WERI-Rb-1 (cell line): Measurements from ENCODE around the gene EFR3B.

Experiments
- DNase-seq: peaks from one replicate; pipeline ENCODE4 v3.0.0-alpha.2; 2020
- H3K27ac ChIP-seq: fragments of 250-450 bp; sonication (Bioruptor Pico); 2 replicates; pipeline ENCODE4 v1.5.1; 2020; ENCODE audit warnings: mild to moderate bottlenecking, moderate library complexity
- H3K27me3 ChIP-seq: fragments of 250-450 bp; sonication (Bioruptor Pico); 2 replicates; pipeline ENCODE4 v1.5.1; 2021; ENCODE audit warnings: mild to moderate bottlenecking, low read depth, moderate library complexity; ENCODE audit not compliant: insufficient read depth, severe bottlenecking
- H3K36me3 ChIP-seq: fragments of 250-450 bp; sonication (Bioruptor Pico); 2 replicates; pipeline ENCODE4 v1.5.1; 2020; ENCODE audit warnings: mild to moderate bottlenecking, moderate library complexity
- H3K4me3 ChIP-seq: 2 replicates; pipeline ENCODE4 v1.5.1; 2011; ENCODE audit warnings: low read depth, mild to moderate bottlenecking, control low read depth, low read length
- H3K9me3 ChIP-seq: fragments of 250-450 bp; sonication (Bioruptor Pico); 2 replicates; pipeline ENCODE4 v1.5.1; 2021; ENCODE audit warnings: mild to moderate bottlenecking, moderate library complexity; ENCODE audit not compliant: severe bottlenecking
- CTCF ChIP-seq: IDR thresholded peaks from 2 replicates; pipeline ENCODE4 v1.5.1; 2011; ENCODE audit warnings: low read depth, mild to moderate bottlenecking, control low read depth, inconsistent platforms, low read length

EFR3B gene

GRCh38 chr2:25044011-25044410 is 2.1 kb downstream of the EFR3B start:
- no peak overlapping the region for H3K4me3 ChIP-seq
- TF ChIP-seq CTCF = no peak
- no peaks in the 10 kb centered on the region for H3K36me3 ChIP-seq
- no peak for DNase-seq
- no peaks in the 10 kb centered on the region for H3K27me3 ChIP-seq
- no peaks in the 10 kb centered on the region for H3K9me3 ChIP-seq
- no peak overlapping the region for H3K27ac ChIP-seq

- DNase-seq = no peak
- Histone ChIP-seq H3K4me3 (no peak overlapping the region), H3K36me3 (no peaks in the 10 kb centered on the region), H3K27ac (no peak overlapping the region), H3K9me3 (no peaks in the 10 kb centered on the region), H3K27me3 (no peaks in the 10 kb centered on the region)
- TF ChIP-seq CTCF = no peak
Measured at GRCh38 chr2:25044990-25045389, 3.1 kb downstream of the EFR3B start.

- no peaks in the 10 kb centered on the region for H3K9me3 ChIP-seq
- TF ChIP-seq CTCF = no peak
- no peak overlapping the region for H3K27ac ChIP-seq
- no peaks in the 10 kb centered on the region for H3K36me3 ChIP-seq
- H3K4me3 ChIP-seq = no peak overlapping the region
- no peaks in the 10 kb centered on the region for H3K27me3 ChIP-seq
- DNase-seq = no peak
Measured at GRCh38 chr2:25049422-25049821, 7.5 kb downstream of the EFR3B start.

- H3K36me3 ChIP-seq = no peaks in the 10 kb centered on the region
- no peak for DNase-seq
- no peaks in the 10 kb centered on the region for H3K9me3 ChIP-seq
- no peaks in the 10 kb centered on the region for H3K27me3 ChIP-seq
- no peak overlapping the region for H3K27ac ChIP-seq
- no peak overlapping the region for H3K4me3 ChIP-seq
- no peak for TF ChIP-seq CTCF
Measured at GRCh38 chr2:25050128-25050527, 8.3 kb downstream of the EFR3B start.

GRCh38 chr2:25053041-25053440 is 11.2 kb downstream of the EFR3B start:
- DNase-seq = no peak
- Histone ChIP-seq H3K36me3 (no peaks in the 10 kb centered on the region), H3K4me3 (no peak overlapping the region), H3K27ac (no peak overlapping the region), H3K9me3 (no peaks in the 10 kb centered on the region), H3K27me3 (no peaks in the 10 kb centered on the region)
- no peak for TF ChIP-seq CTCF

GRCh38 chr2:25054720-25055119 is 12.8 kb downstream of the EFR3B start:
- no peak for DNase-seq

More at GRCh38 chr2:25054720-25055119, 12.8 kb downstream of the EFR3B start:
- H3K36me3 ChIP-seq = no peaks in the 10 kb centered on the region
- peak; percentile 41 for TF ChIP-seq CTCF
- no peaks in the 10 kb centered on the region for H3K9me3 ChIP-seq
- H3K27me3 ChIP-seq = no peaks in the 10 kb centered on the region
- H3K4me3 ChIP-seq = no peak overlapping the region
- no peak overlapping the region for H3K27ac ChIP-seq
